HUDEP-2 (cell line): ENCODE measurements around the gene KCNQ2.

Experiments
- DNase-seq, 76 experiments: peaks; one replicate each; lab custom pipeline; 2025; ENCODE audit not compliant: unreplicated experiment in 76 of 76; lab: John Stamatoyannopoulos, UW

Gene KCNQ2

DNA sequence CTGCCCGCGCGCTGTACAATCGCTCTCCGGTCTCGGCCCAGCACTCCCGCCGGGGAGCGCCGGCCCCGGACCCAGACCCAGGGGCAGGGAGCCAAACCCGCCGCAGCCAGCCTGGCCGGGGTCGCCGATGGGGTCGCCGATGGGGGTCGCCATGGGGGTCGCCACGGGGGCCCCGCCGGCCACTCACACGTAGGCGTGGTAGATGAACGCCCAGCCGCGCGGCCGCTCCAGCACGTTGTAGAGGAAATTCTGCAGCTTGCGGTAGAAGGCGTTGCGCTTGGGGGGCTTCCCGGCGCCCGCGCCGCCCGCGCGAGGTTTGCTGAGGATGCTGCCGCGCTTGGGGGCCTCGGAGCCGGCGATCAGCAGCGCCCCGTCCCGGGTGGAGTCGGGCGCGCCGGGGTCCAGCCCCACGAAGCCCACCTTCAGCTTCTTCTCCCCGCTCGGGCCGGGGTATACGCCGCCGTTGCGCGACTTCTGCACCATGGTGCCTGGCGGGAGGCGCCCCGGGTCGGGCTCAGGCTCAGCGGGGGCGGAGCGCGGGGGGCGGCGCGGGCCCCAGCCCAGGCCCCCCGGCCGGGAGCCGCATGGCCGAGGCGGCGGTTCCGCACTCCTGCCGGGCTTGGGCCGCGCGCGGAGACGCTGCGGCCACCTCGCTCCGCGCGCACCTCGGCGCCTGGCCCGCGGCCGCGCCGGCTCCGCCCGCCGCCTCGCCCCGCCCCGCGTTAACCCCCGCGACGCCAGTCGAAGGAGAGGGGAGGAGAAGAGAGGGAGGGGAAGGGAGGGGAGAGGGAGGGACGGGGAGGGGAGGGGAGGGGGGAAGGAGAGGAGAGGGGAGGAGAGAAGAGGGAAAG is at the start of gene KCNQ2:
Gene KCNQ2, minus strand, starts transcription at position 675 of the 851 bp plus-strand sequence. Its CDS starts 192 bp downstream, at position 483.
- no peak for DNase-seq

DNA sequence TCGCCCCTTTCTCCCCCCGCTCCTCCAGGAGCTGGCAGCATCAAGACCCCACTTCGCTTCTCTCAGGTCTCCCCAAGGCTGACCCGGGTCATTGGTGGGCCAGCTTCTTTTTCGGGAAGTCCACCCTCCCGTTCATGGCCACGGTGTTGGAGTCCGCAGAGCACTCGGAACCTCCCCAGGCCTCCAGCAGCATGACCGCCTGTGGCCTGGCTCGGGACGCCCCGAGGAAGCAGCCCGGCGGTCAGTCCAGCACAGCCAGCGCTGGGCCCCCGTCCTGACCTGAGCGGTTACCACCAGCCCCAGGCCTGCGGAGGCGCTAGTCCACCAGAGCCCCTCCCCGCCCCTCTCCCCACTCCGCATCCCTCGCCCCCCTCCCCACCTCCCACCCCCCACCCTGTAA is 49.1 kb upstream of the KCNQ2 start:
- no peak for DNase-seq

DNA sequence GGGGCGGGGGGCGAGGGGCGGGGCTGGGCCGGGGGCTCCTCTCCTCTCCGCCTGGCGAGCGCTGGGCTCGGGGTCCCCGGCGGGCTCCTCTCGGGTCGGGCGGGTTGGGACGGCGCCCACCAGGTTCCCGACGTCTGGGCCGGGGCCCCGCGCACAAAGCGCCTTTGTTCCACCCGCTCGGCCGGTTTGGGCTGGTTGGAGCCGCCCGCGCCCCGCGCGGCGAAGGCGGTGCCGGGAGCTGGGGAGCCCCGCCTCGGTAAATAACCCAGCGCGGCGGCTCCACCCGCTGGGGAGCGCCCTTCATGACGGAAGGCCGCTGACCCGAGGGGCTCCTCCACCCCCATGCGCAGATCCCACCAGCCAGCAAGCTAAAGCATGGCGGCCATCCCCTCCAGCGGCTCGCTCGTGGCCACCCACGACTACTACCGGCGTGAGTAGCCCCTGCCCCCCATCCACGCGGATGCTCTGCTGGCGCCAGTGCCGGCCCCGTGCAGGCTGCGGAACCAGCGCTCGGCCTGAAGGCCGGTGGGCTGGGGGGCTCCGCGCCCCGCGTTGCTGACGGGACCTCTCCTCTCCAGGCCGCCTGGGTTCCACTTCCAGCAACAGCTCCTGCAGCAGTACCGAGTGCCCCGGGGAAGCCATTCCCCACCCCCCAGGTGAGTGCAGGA is 48.6 kb upstream of the KCNQ2 start:
- DNase-seq = peak in 51 of 76 experiments; percentile 11 to 64 (median 41)

DNA sequence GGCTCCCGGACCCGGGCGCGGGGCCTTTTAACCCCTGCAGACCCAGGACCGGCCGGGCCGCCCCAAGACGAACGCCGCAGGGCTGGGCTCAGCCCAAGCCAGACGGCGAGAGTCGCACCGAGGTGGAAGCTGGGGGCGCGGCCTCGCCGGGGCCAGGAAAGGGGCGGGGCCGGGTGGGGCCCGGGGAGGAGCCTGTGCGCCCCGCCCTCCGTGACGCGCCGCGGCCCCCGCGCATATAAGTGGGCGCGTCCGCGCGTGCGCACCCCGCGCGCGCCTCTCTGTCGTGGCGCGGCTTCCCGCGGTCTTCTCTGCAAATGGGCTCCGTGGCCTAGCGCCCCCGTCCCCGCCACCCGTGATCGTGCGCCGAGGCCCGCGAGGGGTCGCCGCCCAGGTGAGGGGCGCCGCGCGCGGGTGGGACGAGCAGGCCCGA is 48.1 kb upstream of the KCNQ2 start, which contains the start of gene PPDPF:
Gene PPDPF, plus strand, starts transcription at position 262 of the 430 bp plus-strand sequence. CDS start 544 bp downstream, outside the sequence.
- DNase-seq = peak in 66 of 76 experiments; percentile 13 to 84 (median 62)

DNA sequence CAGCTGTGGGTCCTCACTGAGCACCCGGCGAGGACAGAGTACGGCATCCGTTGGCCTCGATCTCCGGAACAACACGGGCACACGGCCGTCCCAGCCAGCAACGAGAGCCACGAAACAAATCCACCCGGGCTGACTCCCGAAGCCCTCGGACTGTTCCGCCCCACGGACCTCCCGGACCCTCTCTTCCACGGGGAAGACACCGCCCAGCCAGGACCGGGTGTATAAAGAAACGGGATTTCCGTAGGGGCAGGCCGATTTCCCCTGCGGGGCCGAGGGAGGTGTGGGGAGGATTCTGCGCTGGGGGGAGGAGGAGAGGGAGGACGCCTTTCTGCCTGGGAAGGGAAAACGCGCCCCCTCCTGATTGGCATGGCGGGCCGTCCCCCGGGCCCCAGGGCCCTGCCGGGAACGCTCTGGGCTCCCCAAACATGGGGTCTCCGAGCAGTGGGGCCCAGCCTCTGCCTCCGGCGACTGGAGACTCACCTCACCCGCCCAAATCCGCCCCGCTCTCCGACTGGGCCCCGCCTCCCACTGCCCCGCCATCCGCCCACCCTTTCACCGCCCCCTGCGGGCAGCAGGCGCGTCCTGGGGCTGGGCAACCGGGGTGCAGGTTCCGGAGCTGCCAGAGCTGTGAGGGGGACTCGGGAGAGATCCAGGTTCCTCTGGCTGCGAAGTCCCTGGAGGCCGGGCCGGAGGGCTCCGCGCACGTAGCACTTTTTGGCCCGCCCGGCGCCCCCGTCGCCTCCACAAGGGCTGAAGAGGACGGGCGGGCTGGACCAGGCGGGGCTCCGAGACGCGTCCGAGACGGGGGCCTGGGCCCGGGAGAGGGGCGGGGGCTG is 47.4 kb upstream of the KCNQ2 start:
- DNase-seq = peak in 12 of 76 experiments; percentile 16 to 84 (median 40)

DNA sequence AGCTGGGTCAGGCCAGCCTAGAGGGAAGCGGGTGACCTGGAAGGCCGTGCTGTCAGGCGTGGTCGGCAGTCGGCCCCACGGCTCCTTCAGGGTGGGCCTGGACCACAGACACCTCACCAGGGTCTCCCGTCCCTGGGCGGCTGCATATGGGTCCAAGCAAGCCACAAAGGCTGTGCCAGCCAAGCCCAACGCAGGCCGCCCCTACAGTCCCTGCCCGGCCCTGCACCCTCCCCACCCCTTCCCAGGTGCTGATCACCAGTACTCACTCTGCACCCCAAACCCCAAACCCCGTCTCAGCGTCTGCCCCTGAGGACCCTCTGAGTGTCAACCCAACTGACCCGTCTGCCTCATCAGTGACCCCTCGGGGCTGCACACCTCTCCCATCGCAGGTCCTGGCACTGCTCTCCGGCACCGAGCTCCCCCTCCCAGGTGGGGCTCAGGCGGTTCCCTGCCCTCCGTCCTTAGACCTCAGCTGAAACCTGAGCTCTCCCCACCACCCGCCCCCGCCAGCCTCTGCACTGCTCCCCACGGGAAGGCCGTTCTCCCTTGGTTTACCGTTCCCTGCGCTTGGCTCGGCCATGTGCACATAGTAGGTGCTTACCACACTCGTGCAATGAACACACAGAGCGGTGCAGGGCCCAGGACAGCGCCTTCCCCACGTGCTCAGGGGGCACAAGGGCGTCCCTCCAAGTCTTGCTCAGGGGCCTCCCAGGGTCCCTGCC is 46.7 kb upstream of the KCNQ2 start:
- DNase-seq = no peak

DNA sequence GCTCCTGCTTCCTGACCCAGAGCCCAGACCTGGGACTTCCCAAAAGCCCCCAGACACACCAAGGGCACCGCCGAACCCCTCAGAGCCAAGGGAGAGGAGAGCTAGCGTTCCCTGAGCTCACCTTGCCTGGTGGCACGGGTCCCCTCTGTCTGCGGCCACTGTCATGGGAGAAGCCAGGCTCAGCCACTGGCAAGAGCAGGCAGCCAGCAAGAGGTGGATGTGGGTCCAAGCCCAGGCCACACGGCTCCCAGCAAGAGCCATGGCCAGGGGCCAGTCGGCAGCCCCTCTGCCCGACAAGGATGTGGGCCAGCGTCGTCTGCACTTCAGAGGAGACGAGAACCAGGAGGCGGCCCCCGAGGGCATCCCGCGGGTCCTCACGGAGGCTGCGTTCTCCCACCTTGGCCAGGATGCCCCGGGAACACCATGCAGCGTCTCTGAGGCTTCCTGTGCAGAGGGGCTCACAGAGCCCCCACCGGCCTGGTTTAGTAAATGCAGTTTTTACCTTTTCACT is 46.0 kb upstream of the KCNQ2 start:
- DNase-seq = no peak

DNA sequence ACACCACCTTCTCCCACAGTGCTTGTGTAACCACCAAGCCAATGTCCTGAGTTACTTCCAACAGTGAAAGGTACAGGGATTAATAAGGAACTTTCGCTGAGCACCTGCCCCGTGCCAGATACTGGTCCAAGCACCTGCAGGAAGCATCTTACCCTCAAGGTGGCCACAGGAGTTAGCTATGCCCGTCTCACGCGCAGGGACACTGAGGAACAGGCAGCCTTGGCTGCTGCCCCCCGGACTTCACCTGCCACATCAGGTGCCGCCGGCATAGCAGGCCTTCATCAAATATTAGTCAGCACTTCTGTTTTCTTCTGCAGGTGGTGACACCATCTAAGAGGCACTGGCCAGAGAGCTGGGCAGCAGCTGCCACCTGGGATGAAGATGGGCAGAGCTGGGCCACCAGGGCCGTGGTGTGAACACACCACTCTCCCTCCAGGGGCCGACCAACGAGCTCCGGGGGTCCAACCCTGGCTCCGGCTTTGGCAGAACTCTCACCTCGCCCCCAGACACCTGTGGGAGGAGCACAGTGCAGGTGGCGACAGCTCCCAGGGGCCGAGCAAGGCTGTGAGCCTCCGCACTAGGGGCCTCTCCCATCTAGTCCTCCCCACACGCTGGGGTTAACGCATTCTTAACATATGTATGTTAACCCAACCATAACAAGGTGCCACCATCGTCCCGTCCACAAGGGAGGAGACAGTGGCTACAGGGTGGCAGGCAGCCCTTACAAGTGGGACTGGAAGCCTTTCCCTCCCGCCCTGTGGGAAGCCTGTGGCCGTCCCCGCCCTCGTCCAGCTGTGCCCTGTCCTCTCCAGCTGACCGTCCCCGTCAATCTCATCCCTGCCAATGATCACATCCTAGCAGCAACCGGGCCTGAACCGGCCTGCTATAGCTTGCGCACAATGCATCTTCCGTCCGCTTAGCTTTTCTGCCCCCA is 45.2 kb upstream of the KCNQ2 start:
- DNase-seq = no peak

DNA sequence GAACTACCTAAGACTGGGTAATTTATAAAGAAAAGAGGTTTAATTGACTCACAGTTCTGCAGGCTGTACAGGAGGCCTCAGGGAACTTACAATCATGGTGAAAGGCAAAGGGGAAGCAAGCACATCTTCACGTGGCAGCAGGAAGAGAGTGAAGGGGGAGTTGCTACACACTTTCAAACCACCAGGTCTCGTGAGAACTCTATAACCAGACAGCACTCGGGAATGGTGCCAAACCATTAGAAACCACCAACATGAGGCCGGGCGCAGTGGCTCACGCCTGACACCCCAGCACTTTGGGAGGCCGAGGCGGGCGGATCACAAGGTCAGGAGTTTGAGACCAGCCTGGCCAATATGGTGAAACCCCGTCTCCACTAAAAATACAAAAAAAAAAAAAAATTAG is 42.1 kb upstream of the KCNQ2 start:
- DNase-seq = peak in 9 of 76 experiments; percentile 9 to 43 (median 22)

DNA sequence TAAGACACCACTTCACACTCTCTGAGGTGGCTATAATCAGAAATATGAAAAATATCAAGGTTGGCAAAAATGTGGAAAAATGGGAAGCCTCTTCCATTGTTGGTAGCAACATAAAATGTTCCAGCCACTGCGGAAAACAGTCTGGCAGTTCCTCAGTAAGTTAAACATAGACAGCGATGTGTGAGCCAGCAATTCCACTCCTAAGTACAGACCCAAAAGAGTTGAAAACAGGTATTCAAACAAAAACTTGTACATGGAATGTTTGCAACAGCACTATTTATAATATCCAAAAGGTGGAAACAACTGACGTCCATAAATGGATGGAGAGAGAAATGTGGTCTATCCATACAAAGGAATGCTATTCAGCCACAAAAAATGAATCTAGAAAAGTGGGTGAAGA is 40.8 kb upstream of the KCNQ2 start:
- DNase-seq = no peak

DNA sequence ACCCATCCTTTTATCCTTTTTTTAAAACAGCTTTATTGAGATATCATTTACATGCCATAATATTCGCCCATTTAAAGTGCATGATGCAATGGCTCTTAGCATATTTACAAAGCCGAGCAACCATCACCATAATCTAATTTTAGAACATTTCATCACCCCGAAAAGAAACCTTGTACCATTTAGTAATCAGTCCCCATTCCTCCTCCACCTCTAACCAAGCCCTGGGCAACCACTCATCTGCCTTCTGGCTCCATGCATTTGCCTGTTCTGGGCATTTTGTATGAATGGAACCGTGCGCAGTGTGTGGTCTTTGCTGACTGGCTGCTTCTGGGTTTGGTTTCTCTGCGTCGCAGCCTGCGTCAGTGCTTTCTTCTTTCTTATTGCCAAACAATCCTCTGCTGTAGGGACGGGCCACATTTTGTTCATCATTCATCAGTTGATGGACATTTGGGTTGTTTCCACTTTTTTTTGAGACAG is 36.7 kb upstream of the KCNQ2 start:
- DNase-seq = no peak

DNA sequence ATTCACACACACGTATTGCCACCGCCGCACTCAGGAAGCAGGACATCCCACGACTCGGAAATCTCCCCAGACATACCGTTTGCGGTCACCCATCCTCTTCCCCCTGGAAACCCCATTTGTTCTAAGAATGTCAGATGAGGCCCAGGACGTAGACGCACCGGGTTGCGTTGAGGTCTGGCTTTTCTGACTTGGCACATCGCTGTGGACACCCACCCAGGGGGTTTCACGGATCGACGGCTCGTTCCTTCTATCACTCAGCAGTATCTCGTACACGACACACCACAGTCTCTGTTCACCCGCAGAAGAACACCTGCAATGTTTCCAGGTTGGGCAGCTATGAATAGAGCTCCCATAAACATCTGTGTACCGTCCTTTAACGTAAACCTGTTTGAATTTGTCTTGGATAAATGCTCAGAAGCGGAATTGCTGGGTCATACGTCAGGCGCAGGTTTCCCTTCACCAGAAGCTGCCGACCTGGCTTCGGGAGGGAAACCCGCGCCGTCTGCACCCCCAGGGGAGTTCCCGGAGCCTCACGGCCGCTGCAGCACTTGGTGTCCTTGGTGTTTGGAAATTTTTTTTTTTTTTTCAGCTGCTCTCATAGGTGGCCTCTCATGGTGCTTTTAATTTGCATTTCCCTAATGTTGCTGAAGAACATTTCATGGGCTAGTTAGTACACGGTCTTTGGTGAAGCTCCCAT is 35.8 kb upstream of the KCNQ2 start:
- DNase-seq = no peak

DNA sequence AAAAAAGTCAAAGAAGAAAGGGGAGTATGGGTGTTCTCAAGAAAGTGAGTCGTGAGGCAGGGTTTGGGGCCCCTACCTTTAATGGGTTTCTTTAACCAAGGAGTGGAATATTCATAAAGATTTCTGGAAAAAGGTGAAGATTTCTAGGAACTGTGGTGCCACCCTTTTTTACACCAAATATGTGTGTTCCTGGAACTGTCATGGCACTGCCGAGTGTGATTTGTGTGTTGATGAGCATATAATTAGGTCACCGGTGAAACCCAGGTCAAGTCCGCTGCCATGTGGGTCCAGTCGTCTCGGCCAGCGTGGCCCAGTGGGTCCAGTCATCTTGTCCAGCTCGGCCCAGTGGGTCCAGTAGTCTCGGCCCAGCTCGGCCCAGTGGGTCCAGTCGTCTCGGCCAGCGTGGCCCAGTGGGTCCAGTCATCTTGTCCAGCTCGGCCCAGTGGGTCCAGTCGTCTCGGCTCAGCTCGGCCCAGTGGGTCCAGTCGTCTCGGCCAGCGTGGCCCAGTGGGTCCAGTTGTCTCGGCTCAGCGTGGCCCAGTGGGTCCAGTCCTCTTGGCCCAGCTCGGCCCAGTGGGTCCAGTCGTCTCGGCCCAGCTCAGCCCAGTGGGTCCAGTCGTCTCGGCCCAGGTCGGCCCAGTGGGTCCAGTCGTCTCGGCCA is 34.8 kb upstream of the KCNQ2 start:
- no peak for DNase-seq

DNA sequence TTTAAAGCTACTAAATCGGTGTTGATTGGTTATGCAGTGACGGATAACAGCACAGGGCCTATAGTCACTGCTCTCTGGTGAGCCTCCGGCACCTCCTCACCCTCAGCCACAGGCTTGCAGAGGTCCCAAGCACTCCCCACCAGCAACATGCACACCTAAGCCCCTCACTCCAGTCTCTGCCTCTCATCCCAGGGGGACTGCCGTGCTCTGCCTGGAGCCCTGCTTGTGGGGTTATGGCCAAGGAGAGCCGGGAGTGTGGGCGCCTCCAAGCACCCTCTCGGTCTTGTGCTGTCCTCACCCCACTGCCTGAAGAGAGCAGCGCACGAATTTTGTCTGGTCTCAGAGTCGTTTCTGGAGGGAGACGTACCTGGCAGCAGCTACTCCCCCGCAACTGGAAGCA is 33.3 kb upstream of the KCNQ2 start:
- no peak for DNase-seq

DNA sequence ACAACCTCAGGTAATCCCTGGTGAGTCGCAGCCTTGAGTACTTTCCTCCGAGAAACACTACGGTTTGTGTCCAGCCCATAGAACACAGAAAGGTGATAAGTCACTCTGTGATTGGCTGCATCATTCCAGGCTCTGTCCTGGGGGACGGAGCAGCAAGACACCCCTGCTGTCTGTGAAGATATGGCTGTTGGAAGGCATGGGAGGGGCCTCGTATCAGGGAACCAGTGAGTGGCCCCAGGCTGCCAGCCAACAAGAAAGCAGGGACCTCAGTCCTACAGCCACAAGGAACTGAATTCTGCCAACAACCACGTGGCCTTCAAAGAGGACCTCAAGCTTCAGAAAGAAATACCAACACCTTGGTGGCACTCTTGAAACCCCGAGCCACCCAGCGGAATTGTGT is 32.8 kb upstream of the KCNQ2 start:
- no peak for DNase-seq

DNA sequence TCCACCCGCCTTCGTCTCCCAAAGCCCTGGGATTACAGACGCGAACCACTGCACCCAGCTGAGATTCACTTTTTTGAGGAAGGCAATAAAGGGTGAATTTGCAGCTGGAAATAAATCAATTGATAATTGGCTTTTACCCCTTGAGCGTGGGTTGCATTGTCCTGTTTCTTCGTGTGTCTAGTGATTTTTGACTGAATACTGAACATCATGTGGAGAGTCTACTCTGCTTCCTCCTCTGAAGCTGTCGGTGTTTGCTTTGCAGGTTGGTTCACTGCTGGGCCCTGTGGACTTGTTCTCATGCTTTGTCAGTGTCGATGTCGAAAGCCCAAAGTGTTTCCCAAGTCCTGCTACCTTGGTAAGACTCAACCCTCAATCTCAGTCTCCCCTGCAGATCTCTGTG is 32.2 kb upstream of the KCNQ2 start:
- no peak for DNase-seq

DNA sequence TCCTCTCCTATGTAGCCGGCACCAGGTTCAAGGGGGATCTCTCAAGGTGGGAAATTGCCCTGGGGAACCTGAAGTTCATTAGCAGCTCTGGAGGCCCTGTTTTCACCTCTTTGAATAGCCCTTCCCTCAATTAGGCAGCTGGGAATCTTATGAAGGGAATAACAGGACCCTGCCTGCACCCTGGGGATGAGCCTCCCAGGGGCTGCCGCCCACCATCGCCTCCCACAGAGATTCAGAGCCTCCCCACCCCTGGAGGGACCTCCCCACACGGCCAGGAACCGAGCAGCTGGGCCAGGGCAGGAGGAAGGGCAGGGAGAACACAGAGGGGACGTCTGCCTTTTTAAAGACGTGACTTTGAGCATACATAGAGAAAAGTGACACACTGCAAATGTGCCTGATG is 31.1 kb upstream of the KCNQ2 start:
- DNase-seq = no peak

DNA sequence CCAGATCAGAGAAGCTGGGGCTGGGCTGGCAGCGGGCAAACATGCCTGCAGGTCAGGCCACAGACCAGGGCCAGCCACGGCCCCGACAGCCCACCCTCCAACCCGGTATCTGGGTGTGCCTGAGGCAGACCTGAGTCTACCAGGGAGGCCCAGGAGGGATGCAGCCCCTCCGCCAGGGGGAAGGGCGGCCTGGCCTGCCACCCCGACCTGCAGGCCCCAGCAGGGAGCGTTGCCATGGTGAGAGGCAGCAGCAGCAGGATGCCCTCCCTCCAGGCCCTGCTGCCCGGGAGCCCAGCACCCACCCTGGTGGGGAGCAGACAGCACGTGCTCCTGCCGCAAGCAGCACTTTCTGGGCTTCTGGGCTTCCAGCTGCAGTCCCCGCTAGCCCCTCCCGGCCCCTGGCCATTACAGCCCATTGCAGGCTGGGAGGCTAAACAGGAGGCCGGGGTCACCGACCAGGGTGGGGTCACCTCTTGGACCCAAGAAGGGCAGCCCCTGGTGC is 30.3 kb upstream of the KCNQ2 start:
- DNase-seq = no peak
